Subcutaneous adipose tissue (tissue), 4 donors: ENCODE data around the gene ZNF212. TPM values are rescaled to one million over a fixed set of nuclear protein-coding genes. Genes with fewer than 3 reads are reported as not detected.

Experiments used
- CTCF ChIP-seq: fragments of 450-650 bp; IDR thresholded peaks from one replicate; pipeline ENCODE4 v1.5.1; 2016; ENCODE audit warnings: low read depth, mild to moderate bottlenecking, control low read depth, antibody characterized with exemption, moderate library complexity
- total RNA-seq, 4 donors: library from RNA; depleted of rRNA; stranded (reverse); fragments of >200 nt; gene quantifications; one replicate each; pipeline ENCODE4 v1.1.0, GENCODE V29; 2016

Gene ZNF212
- total RNA-seq, 4 donors from 2014 or later = 2.0 to 5.5 (median 4.4) TPM

- no peak for TF ChIP-seq CTCF
Observed at GRCh38 chr7:149232362-149232761, 7.1 kb upstream of the ZNF212 start.

GRCh38 chr7:149237502-149237901 lies 1.9 kb upstream of the ZNF212 start:
- TF ChIP-seq CTCF = no peak

- TF ChIP-seq CTCF = no peak
Observed at GRCh38 chr7:149238051-149238450, 1.4 kb upstream of the ZNF212 start.

GRCh38 chr7:149240637-149241036 lies 1.2 kb downstream of the ZNF212 start:
- TF ChIP-seq CTCF = no peak

- no peak for TF ChIP-seq CTCF
Observed at GRCh38 chr7:149241696-149242095, 2.2 kb downstream of the ZNF212 start.

- no peak for TF ChIP-seq CTCF
Observed at GRCh38 chr7:149245244-149245643, 5.8 kb downstream of the ZNF212 start.

- no peak for TF ChIP-seq CTCF
Observed at GRCh38 chr7:149245744-149246143, 6.3 kb downstream of the ZNF212 start.

GRCh38 chr7:149248777-149249176 lies 9.3 kb downstream of the ZNF212 start:
- no peak for TF ChIP-seq CTCF
